HepG2 (cell line): ENCODE data around the gene GRK3. TPM values are rescaled to one million over a fixed set of nuclear protein-coding genes. Genes with fewer than 3 reads are reported as not detected.
A peak's percentile ranks its signal among the peaks of the same experiment; 100 is the strongest.

Experiments used
- AGO2 ChIP-seq: fragments of 200-400 bp; formaldehyde crosslinking; optimal IDR thresholded peaks from 2 replicates; pipeline ENCODE3; 2017; ENCODE audit warnings: mild to moderate bottlenecking, low read depth, low read length, moderate library complexity
- CHD4 ChIP-seq: fragments of 200-600 bp; sonication (generic); IDR thresholded peaks from 2 replicates; pipeline ENCODE4 v1.7.0; 2017; ENCODE audit warnings: mild to moderate bottlenecking, low read length, borderline replicate concordance
- DBP ChIP-seq: sonication (generic); formaldehyde crosslinking; IDR thresholded peaks from 2 replicates; pipeline ENCODE4 v1.4.0; 2020; ENCODE audit warnings: missing genetic modification reagents; ENCODE audit errors: not compliant biosample characterization
- EED ChIP-seq: sonication (generic); formaldehyde crosslinking; IDR thresholded peaks from 2 replicates; pipeline ENCODE4 v1.5.0; 2020; ENCODE audit warnings: mild to moderate bottlenecking, missing genetic modification reagents
- EHMT2 ChIP-seq: fragments of 200-600 bp; sonication (generic); IDR thresholded peaks from 2 replicates; pipeline ENCODE4 v1.7.0; 2017; ENCODE audit warnings: antibody characterized with exemption, low read depth, low read length, borderline replicate concordance
- FOXA3 ChIP-seq: IDR thresholded peaks from 2 replicates; pipeline ENCODE4 v1.6.1; 2016; ENCODE audit warnings: missing genetic modification reagents, missing compliant biosample characterization
- LCORL ChIP-seq, 2 experiments: fragments of 450-650 bp in 1 of 2; sonication (generic) in 1 of 2; formaldehyde crosslinking in 1 of 2; IDR thresholded peaks; 2 replicates each; pipeline versions ENCODE4 v1.5.0 to v1.6.1; 2017 to 2020; ENCODE audit warnings: antibody characterized with exemption in 1 of 2, missing genetic modification reagents in 1 of 2
- MLLT10 ChIP-seq: sonication (generic); formaldehyde crosslinking; IDR thresholded peaks from 2 replicates; pipeline ENCODE4 v1.4.0; 2020; ENCODE audit warnings: missing genetic modification reagents
- MTA1 ChIP-seq: sonication (generic); formaldehyde crosslinking; IDR thresholded peaks from 2 replicates; pipeline ENCODE4 v1.4.0; 2020; ENCODE audit warnings: missing genetic modification reagents, mild to moderate bottlenecking, borderline replicate concordance
- NR2F2 ChIP-seq: IDR thresholded peaks from 2 replicates; pipeline ENCODE4 v1.6.1; 2012; ENCODE audit warnings: low read depth, inconsistent platforms, borderline replicate concordance
- PBX2 ChIP-seq: IDR thresholded peaks from 2 replicates; pipeline ENCODE4 v1.6.1; 2016; ENCODE audit warnings: control low read depth
- PHF21A ChIP-seq: sonication (generic); formaldehyde crosslinking; IDR thresholded peaks from 2 replicates; pipeline ENCODE4 v1.5.0; 2020; ENCODE audit warnings: mild to moderate bottlenecking, missing genetic modification reagents
- RBM39 ChIP-seq: fragments of 200-400 bp; formaldehyde crosslinking; IDR thresholded peaks from one replicate; pipeline ENCODE4 v1.6.1; 2018; ENCODE audit warnings: antibody characterized with exemption, mild to moderate bottlenecking, low read depth, low read length; ENCODE audit not compliant: poor library complexity, severe bottlenecking
- SMAD1 ChIP-seq: sonication (generic); formaldehyde crosslinking; IDR thresholded peaks from 2 replicates; pipeline ENCODE4 v1.4.0; 2020; ENCODE audit warnings: missing genetic modification reagents, low read depth, mild to moderate bottlenecking, borderline replicate concordance
- SP2 ChIP-seq: sonication (generic); formaldehyde crosslinking; IDR thresholded peaks from 2 replicates; pipeline ENCODE4 v1.5.1; 2020; ENCODE audit warnings: mild to moderate bottlenecking, missing genetic modification reagents
- SP4 ChIP-seq: sonication (generic); formaldehyde crosslinking; IDR thresholded peaks from 2 replicates; pipeline ENCODE4 v1.8.1; 2023; ENCODE audit warnings: mild to moderate bottlenecking, missing genetic modification reagents
- TAF15 ChIP-seq: fragments of 200-400 bp; formaldehyde crosslinking; IDR thresholded peaks from one replicate; pipeline ENCODE4 v1.6.1; 2018; ENCODE audit warnings: mild to moderate bottlenecking, low read depth, low read length; ENCODE audit not compliant: poor library complexity, severe bottlenecking
- TCF7L2 ChIP-seq: IDR thresholded peaks from 2 replicates; pipeline ENCODE4 v1.6.1; 2011; ENCODE audit warnings: mild to moderate bottlenecking, low read depth, low read length, moderate library complexity
- YEATS2 ChIP-seq: sonication (generic); formaldehyde crosslinking; IDR thresholded peaks from 2 replicates; pipeline ENCODE4 v1.4.0; 2020; ENCODE audit warnings: missing genetic modification reagents, borderline replicate concordance
- ZNF136 ChIP-seq: sonication (generic); formaldehyde crosslinking; IDR thresholded peaks from 2 replicates; pipeline ENCODE4 v1.8.1; 2022; ENCODE audit warnings: low read depth, mild to moderate bottlenecking, moderate library complexity, missing genetic modification reagents
- ZNF280D ChIP-seq: sonication (generic); formaldehyde crosslinking; IDR thresholded peaks from 2 replicates; pipeline ENCODE4 v1.5.1; 2020; ENCODE audit warnings: mild to moderate bottlenecking, missing genetic modification reagents
- ZNF329 ChIP-seq: sonication (generic); formaldehyde crosslinking; IDR thresholded peaks from 2 replicates; pipeline ENCODE4 v1.9.0; 2021; ENCODE audit warnings: low read depth, mild to moderate bottlenecking, missing genetic modification reagents
- ZNF367 ChIP-seq: sonication (generic); formaldehyde crosslinking; IDR thresholded peaks from 2 replicates; pipeline ENCODE4 v1.4.0; 2020; ENCODE audit warnings: missing genetic modification reagents, borderline replicate concordance
- ZNF451 ChIP-seq: sonication (generic); formaldehyde crosslinking; IDR thresholded peaks from 2 replicates; pipeline ENCODE4 v1.5.0; 2020; ENCODE audit warnings: mild to moderate bottlenecking, missing genetic modification reagents
- ZNF614 ChIP-seq: IDR thresholded peaks from 2 replicates; pipeline ENCODE4 v1.6.1; 2018; ENCODE audit warnings: missing biosample characterization, missing genetic modification reagents, inconsistent platforms, borderline replicate concordance
- ZNF644 ChIP-seq: IDR thresholded peaks from 2 replicates; pipeline ENCODE4 v1.6.1; 2016; ENCODE audit warnings: low read depth
- ZNF816 ChIP-seq: sonication (generic); formaldehyde crosslinking; IDR thresholded peaks from 2 replicates; pipeline ENCODE4 v1.8.0; 2022; ENCODE audit warnings: missing genetic modification reagents, mild to moderate bottlenecking, borderline replicate concordance
- ZSCAN20 ChIP-seq: sonication (generic); formaldehyde crosslinking; IDR thresholded peaks from 2 replicates; pipeline ENCODE4 v1.4.0; 2020; ENCODE audit warnings: missing genetic modification reagents, mild to moderate bottlenecking, borderline replicate concordance
- polyA plus RNA-seq, 8 experiments: library from polyadenylated mRNA; depleted of rRNA in 3 of 8; stranded (reverse) in 7 of 8; unstranded in 1 of 8; fragments of >200 nt; fragmentation: Illumina TruSeq in 4 of 8; extraction: Trizol in 4 of 8; gene quantifications; 2 replicates each; pipeline versions ENCODE4 v1.2.1 to v1.2.3, GENCODE V29; 2011 to 2016; ENCODE audit warnings: low read depth in 4 of 8, missing spikeins in 1 of 8, mixed read lengths in 1 of 8; ENCODE audit not compliant: insufficient read depth in 1 of 8
- total RNA-seq, 5 experiments: library from RNA; depleted of rRNA; stranded (reverse); fragments of >200 nt; fragmentation: Illumina TruSeq; extraction: Trizol; gene quantifications; 2 replicates each; pipeline ENCODE4 v1.2.3, GENCODE V29; 2016; ENCODE audit warnings: low read depth in 1 of 5

Gene GRK3
- total and polyA plus RNA-seq, 2 of the 13 experiments (the other 11 are each of a cell fraction or from before 2014, with no cell fraction given): 8.5 to 16.7 TPM

DNA sequence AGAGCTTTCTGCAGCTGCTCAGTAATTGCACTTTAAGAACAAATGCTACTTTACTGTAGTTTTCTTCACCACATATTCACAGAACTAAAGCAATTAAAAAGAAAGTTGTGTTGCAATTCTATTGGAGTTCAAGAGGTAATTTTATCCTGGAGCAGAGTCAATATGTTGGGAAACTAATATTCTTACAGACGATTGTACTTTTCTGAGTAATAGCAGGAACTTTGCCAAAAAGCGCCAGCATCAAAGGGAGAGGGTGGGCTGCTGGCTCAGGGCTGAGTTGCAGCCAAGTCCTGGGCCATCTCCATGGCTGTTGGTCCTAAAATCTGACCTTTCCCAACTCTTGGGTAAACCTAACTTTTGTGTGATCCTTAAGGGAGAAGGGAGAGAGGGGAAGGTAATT lies 104.0 kb downstream of the GRK3 start (continued):
- no peak for TF ChIP-seq ZNF136
- TF ChIP-seq LCORL (IDR thresholded peaks at IDR 0.05): no peak
- TF ChIP-seq LCORL (CRISPR knock-in tag; IDR thresholded peaks at IDR 0.05): 0 out of 2 replicates have a peak, but pooled peaks have one; percentile 58
- peak; percentile 89 for TF ChIP-seq ZNF644 (CRISPR knock-in tag)
- TF ChIP-seq RBM39: no peak
- no peak for TF ChIP-seq PBX2 (CRISPR knock-in tag)
- TF ChIP-seq ZNF816 (CRISPR knock-in tag): no peak
- TF ChIP-seq ZSCAN20 (CRISPR knock-in tag): no peak
- no peak for TF ChIP-seq ZNF329 (CRISPR knock-in tag)
- TF ChIP-seq CHD4: no peak
- no peak for TF ChIP-seq ZNF280D
- TF ChIP-seq AGO2: no peak
- TF ChIP-seq ZNF367: no peak
- no peak for TF ChIP-seq SP4
- TF ChIP-seq SMAD1 (CRISPR knock-in tag): no peak
- TF ChIP-seq ZNF451 (CRISPR knock-in tag): no peak
- 0 out of 2 replicates have a peak, but pooled peaks have one; percentile 31 for TF ChIP-seq ZNF614 (CRISPR knock-in tag)
- no peak for TF ChIP-seq MLLT10 (CRISPR knock-in tag)
- TF ChIP-seq TAF15: no peak
- peak; percentile 72 for TF ChIP-seq FOXA3 (CRISPR knock-in tag)
- TF ChIP-seq MTA1 (CRISPR knock-in tag): no peak
- TF ChIP-seq DBP (CRISPR knock-in tag): no peak
- TF ChIP-seq TCF7L2: peak; percentile 94
- TF ChIP-seq EHMT2: peak; percentile 71; the same call in 1 of the 2 replicates
- TF ChIP-seq NR2F2: peak; percentile 54
- TF ChIP-seq PHF21A: no peak; the same call in 1 of the 2 replicates
- TF ChIP-seq EED (CRISPR knock-in tag): no peak
- TF ChIP-seq SP2 (CRISPR knock-in tag): no peak
- no peak for TF ChIP-seq YEATS2 (CRISPR knock-in tag)
